Sigmoid colon (tissue), 7 donors: ENCODE results near the gene HS3ST2. TPM values are rescaled to one million over a fixed set of nuclear protein-coding genes. Genes with fewer than 3 reads are reported as not detected.

Source experiments
- DNase-seq: peaks from one replicate; pipeline ENCODE4 v3.0.0-alpha.2; 2019
- H3K27ac ChIP-seq, 4 donors: fragments of 200-600 bp; sonication (generic); one replicate each; pipeline ENCODE4 v1.5.1; 2016 to 2019; ENCODE audit warnings: mild to moderate bottlenecking in 1 of 4
- H3K27me3 ChIP-seq, 3 donors: fragments of 200-600 bp; sonication (generic); one replicate each; pipeline ENCODE4 v1.5.1; 2019; ENCODE audit warnings: mild to moderate bottlenecking in 1 of 3
- H3K36me3 ChIP-seq, 4 donors: fragments of 200-600 bp; sonication (generic); one replicate each; pipeline ENCODE4 v1.5.1; 2016 to 2019
- H3K4me1 ChIP-seq, 4 donors: fragments of 200-600 bp; sonication (generic); one replicate each; pipeline ENCODE4 v1.5.1; 2017 to 2019
- H3K4me3 ChIP-seq, 4 donors: fragments of 200-600 bp; sonication (generic); one replicate each; pipeline ENCODE4 v1.5.1; 2017 to 2019; ENCODE audit warnings: mild to moderate bottlenecking in 2 of 4, moderate library complexity in 1 of 4
- H3K9me3 ChIP-seq, 4 donors: fragments of 200-600 bp in 3 of 4; sonication (generic) in 3 of 4; one replicate each; pipeline versions ENCODE4 v1.5.1 to v1.6.1; 2013 to 2019
- CTCF ChIP-seq, 4 experiments: fragments of 450-650 bp in 3 of 4; fragments of 200-600 bp in 1 of 4; IDR thresholded peaks; one replicate each; pipeline ENCODE4 v1.5.1; 2016 to 2019; ENCODE audit warnings: antibody characterized with exemption in 4 of 4, mild to moderate bottlenecking in 3 of 4, moderate library complexity in 2 of 4
- EP300 ChIP-seq, 4 donors: sonication (generic); formaldehyde crosslinking; IDR thresholded peaks; one replicate each; pipeline ENCODE4 v1.6.1; 2017; ENCODE audit warnings: antibody characterized with exemption in 4 of 4
- POLR2A ChIP-seq, 2 donors: fragments of 450-650 bp; IDR thresholded peaks; one replicate each; pipeline ENCODE4 v1.6.1; 2016; ENCODE audit warnings: antibody characterized with exemption in 2 of 2, mild to moderate bottlenecking in 2 of 2, moderate library complexity in 2 of 2
- POLR2AphosphoS5 ChIP-seq, 4 donors: sonication (generic); formaldehyde crosslinking; IDR thresholded peaks; one replicate each; pipeline ENCODE4 v1.6.1; 2017; ENCODE audit warnings: antibody characterized with exemption in 4 of 4
- WGBS, 2 donors: extraction: QIAGEN DNeasy Blood & Tissue Kit; methylation state at CpG; one replicate each; pipeline ENCODE4 v1.1.7; 2013; 5-methylcytosine and 5-hydroxymethylcytosine counted together
- intact Hi-C: fragments of 100-400 bp; cut with DNase I; formaldehyde crosslinking; loops from one replicate; pipeline ENCODE4 v1.15.1; 2023
- polyA plus RNA-seq, 3 donors: library from polyadenylated mRNA; stranded (reverse); fragments of 200-250 nt; gene quantifications; one replicate each; pipeline ENCODE4 v1.2.3, GENCODE V29; 2013
- total RNA-seq, 4 donors: library from RNA; depleted of rRNA; stranded (reverse); fragments of >200 nt; gene quantifications; one replicate each; pipeline ENCODE4 v1.1.0, GENCODE V29; 2016
- donor health status: healthy with polysubstance abuse.
- donor health status: Bipolar disorder and iron deficiency.
- donor health status: healthy.

HS3ST2 gene
- total and polyA plus RNA-seq, 7 donors, result 0.20 to 1.8 (median 0.62) TPM; not detected in 1

GRCh38 chr16:22857296-22858025 lies 43.5 kb downstream of the HS3ST2 start:
- Histone ChIP-seq H3K9me3 (no peaks in the 10 kb centered on the region), H3K4me1 (no peaks in the 10 kb centered on the region), H3K27me3 (no peaks in the 10 kb centered on the region), H3K4me3 (no peak overlapping the region), H3K36me3 (no peaks in the 10 kb centered on the region), H3K27ac (no peak overlapping the region)
- TF ChIP-seq CTCF (IDR thresholded peaks at IDR 0.05) (no peak), POLR2AphosphoS5 (IDR thresholded peaks at IDR 0.05) (no peak), POLR2A (IDR thresholded peaks at IDR 0.05) (no peak), EP300 (IDR thresholded peaks at IDR 0.05) (no peak)
- no peak for DNase-seq
- intact Hi-C loops, result no loop called here
- 81 to 83% methylated on average over 12 of the region's 12 CpGs for WGBS, 2 donors

GRCh38 chr16:22859925-22860324 lies 46.0 kb downstream of the HS3ST2 start:
- intact Hi-C loops, result no loop called here
- Histone ChIP-seq H3K4me1 (no peaks in the 10 kb centered on the region), H3K27me3 (no peaks in the 10 kb centered on the region), H3K27ac (no peak overlapping the region), H3K9me3 (no peaks in the 10 kb centered on the region), H3K4me3 (no peak overlapping the region), H3K36me3 (no peaks in the 10 kb centered on the region)
- no peak for DNase-seq
- 77 to 84% methylated on average over 4 of the region's 4 CpGs for WGBS, 2 donors
- TF ChIP-seq CTCF (IDR thresholded peaks at IDR 0.05) (no peak), EP300 (IDR thresholded peaks at IDR 0.05) (no peak), POLR2AphosphoS5 (IDR thresholded peaks at IDR 0.05) (no peak), POLR2A (IDR thresholded peaks at IDR 0.05) (no peak)

GRCh38 chr16:22861580-22861979 lies 47.6 kb downstream of the HS3ST2 start:
- no peaks in the 10 kb centered on the region for H3K27me3 ChIP-seq
- no peaks in the 10 kb centered on the region for H3K4me1 ChIP-seq
- H3K27ac ChIP-seq, result no peak overlapping the region
- DNase-seq, result no peak
- WGBS, 2 donors, result 77% methylated on average over 3 of the region's 3 CpGs
- H3K36me3 ChIP-seq, result no peaks in the 10 kb centered on the region
- H3K9me3 ChIP-seq, result no peaks in the 10 kb centered on the region
- H3K4me3 ChIP-seq, result no peak overlapping the region
- no peak for TF ChIP-seq CTCF (IDR thresholded peaks at IDR 0.05)
- no peak for TF ChIP-seq POLR2AphosphoS5 (IDR thresholded peaks at IDR 0.05)
- TF ChIP-seq POLR2A (IDR thresholded peaks at IDR 0.05), result no peak
- TF ChIP-seq EP300 (IDR thresholded peaks at IDR 0.05), result no peak
- intact Hi-C loops, result no loop called here

DNA sequence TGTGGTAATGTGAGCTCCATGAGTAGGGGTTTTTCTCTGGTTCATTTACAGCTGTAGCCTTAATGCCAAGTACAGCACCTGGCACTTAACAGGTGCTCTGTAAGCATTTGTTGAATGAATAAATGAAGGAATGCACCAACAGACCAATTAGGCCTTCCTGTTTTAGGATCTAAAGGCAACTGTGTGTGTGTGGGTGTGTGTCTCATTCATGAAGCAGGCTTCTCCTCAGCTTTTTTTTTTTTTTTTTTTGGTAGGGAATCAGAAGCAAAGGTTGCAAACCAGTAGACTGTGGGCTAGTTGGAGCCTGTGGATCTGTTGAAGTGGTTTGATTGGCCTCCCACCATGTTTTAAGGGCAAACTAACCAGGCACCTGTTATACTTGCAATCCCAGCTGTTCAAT lies 48.1 kb downstream of the HS3ST2 start:
- no peak for DNase-seq
- H3K4me3 ChIP-seq, result no peak overlapping the region
- H3K9me3 ChIP-seq, result no peaks in the 10 kb centered on the region
- intact Hi-C loops, result no loop called here
- H3K27ac ChIP-seq, result no peak overlapping the region
- H3K36me3 ChIP-seq, result no peaks in the 10 kb centered on the region
- TF ChIP-seq CTCF (IDR thresholded peaks at IDR 0.05), result no peak
- TF ChIP-seq POLR2AphosphoS5 (IDR thresholded peaks at IDR 0.05), result no peak
- TF ChIP-seq EP300 (IDR thresholded peaks at IDR 0.05), result no peak
- TF ChIP-seq POLR2A (IDR thresholded peaks at IDR 0.05), result no peak
- H3K27me3 ChIP-seq, result no peaks in the 10 kb centered on the region
- H3K4me1 ChIP-seq, result no peaks in the 10 kb centered on the region

GRCh38 chr16:22864375-22864774 lies 50.4 kb downstream of the HS3ST2 start:
- Histone ChIP-seq H3K27me3 (no peaks in the 10 kb centered on the region), H3K4me1 (no peaks in the 10 kb centered on the region), H3K27ac (no peak overlapping the region), H3K9me3 (no peaks in the 10 kb centered on the region), H3K4me3 (no peak overlapping the region), H3K36me3 (no peaks in the 10 kb centered on the region)
- intact Hi-C loops, result no loop called here
- DNase-seq, result no peak
- TF ChIP-seq POLR2A (IDR thresholded peaks at IDR 0.05) (no peak), EP300 (IDR thresholded peaks at IDR 0.05) (no peak), POLR2AphosphoS5 (IDR thresholded peaks at IDR 0.05) (no peak), CTCF (IDR thresholded peaks at IDR 0.05) (no peak)
